CD4-positive, alpha-beta T cell (primary cell): ENCODE results near the gene HOXA7. TPM values are rescaled to one million over a fixed set of nuclear protein-coding genes. Genes with fewer than 3 reads are reported as not detected.

Experiments used
- ATAC-seq: fragments of 200-7000 bp; cut with Tn5 transposase; one replicate; pipeline ENCODE4 v1.10.0; 2022; ENCODE audit warnings: mild to moderate bottlenecking; ENCODE audit not compliant: poor library complexity
- CTCF ChIA-PET: fragments of 350-600 bp; sonication (Branson Sonifier 250); formaldehyde crosslinking; loops from one replicate; lab custom pipeline; 2021; ENCODE audit warnings: antibody characterized with exemption, inconsistent platforms; lab: Charles Lee
- POLR2A ChIA-PET: fragments of 350-600 bp; sonication (Branson Sonifier 250); formaldehyde crosslinking; loops from one replicate; lab custom pipeline; 2021; ENCODE audit warnings: antibody characterized with exemption, inconsistent platforms; lab: Charles Lee
- DNase-seq, 14 experiments: peaks; one replicate each; pipeline ENCODE4 v3.0.0-alpha.2; 2013 to 2020; ENCODE audit warnings: mixed read lengths in 2 of 14
- H3K27ac ChIP-seq, 2 donors: one replicate each; pipeline versions ENCODE4 v1.5.1 to v1.7.0; 2013; ENCODE audit warnings: low read length in 2 of 2, low read depth in 1 of 2, mild to moderate bottlenecking in 1 of 2
- H3K27me3 ChIP-seq, 2 experiments: 1 replicate in 1 of 2; 2 replicates in 1 of 2; pipeline versions ENCODE4 v1.6.1 to v1.7.0; 2013; ENCODE audit warnings: low read length in 2 of 2, control low read depth in 1 of 2, mild to moderate bottlenecking in 1 of 2, moderate library complexity in 1 of 2; ENCODE audit not compliant: insufficient read depth in 2 of 2, control insufficient read depth in 1 of 2
- H3K36me3 ChIP-seq: one replicate; pipeline ENCODE4 v1.6.1; 2013; ENCODE audit warnings: low read length, control low read depth; ENCODE audit not compliant: insufficient read depth
- H3K4me1 ChIP-seq: one replicate; pipeline ENCODE4 v1.6.1; 2013; ENCODE audit warnings: low read length, control low read depth; ENCODE audit not compliant: insufficient read depth
- H3K4me3 ChIP-seq: one replicate; pipeline ENCODE4 v1.5.1; 2013; ENCODE audit warnings: mild to moderate bottlenecking, low read length, moderate library complexity
- H3K9me3 ChIP-seq, 2 experiments: 1 replicate in 1 of 2; 2 replicates in 1 of 2; pipeline versions ENCODE4 v1.6.1 to v1.7.0; 2013; ENCODE audit warnings: low read length in 2 of 2, mild to moderate bottlenecking in 2 of 2, control low read depth in 1 of 2, moderate library complexity in 1 of 2; ENCODE audit not compliant: control insufficient read depth in 1 of 2, insufficient read depth in 1 of 2
- H3K27ac Mint-ChIP-seq: one replicate; pipeline ENCODE4 v1.8.0; 2020; ENCODE audit warnings: mixed read lengths
- H3K27me3 Mint-ChIP-seq: one replicate; pipeline ENCODE4 v1.8.0; 2021; ENCODE audit warnings: mixed read lengths
- H3K36me3 Mint-ChIP-seq: one replicate; pipeline ENCODE4 v1.8.0; 2021; ENCODE audit warnings: low read depth, mixed read lengths
- H3K4me1 Mint-ChIP-seq: one replicate; pipeline ENCODE4 v1.8.0; 2021; ENCODE audit warnings: low read depth, mixed read lengths
- H3K4me3 Mint-ChIP-seq: one replicate; pipeline ENCODE4 v1.8.0; 2020; ENCODE audit warnings: mild to moderate bottlenecking, mixed read lengths
- H3K9me3 Mint-ChIP-seq: one replicate; pipeline ENCODE4 v1.8.0; 2020; ENCODE audit warnings: mixed read lengths
- intact Hi-C, 2 experiments: fragments of 100-400 bp; cut with DNase I in 1 of 2; cut with micrococcal nuclease in 1 of 2; formaldehyde crosslinking; loops; one replicate each; pipeline versions ENCODE4 v1.15.1 to v1.9.0; 2023 to 2025; cut with DNase I, micrococcal nuclease
- total RNA-seq, 174 experiments: library from RNA in 2 of 174; stranded (reverse) in 2 of 174; gene quantifications; one replicate each; pipeline ENCODE4 v1.2.3 and lab custom pipeline; 2021 to 2026
- TF ChIP-seq, protein P1 (sequence below): fragments of 200-600 bp; IDR thresholded peaks from one replicate; pipeline ENCODE4 v1.8.0; 2022; ENCODE audit warnings: antibody characterized with exemption, mild to moderate bottlenecking

The HOXA7 gene
- total RNA-seq, 2 experiments from 2014 or later, result not detected

DNA sequence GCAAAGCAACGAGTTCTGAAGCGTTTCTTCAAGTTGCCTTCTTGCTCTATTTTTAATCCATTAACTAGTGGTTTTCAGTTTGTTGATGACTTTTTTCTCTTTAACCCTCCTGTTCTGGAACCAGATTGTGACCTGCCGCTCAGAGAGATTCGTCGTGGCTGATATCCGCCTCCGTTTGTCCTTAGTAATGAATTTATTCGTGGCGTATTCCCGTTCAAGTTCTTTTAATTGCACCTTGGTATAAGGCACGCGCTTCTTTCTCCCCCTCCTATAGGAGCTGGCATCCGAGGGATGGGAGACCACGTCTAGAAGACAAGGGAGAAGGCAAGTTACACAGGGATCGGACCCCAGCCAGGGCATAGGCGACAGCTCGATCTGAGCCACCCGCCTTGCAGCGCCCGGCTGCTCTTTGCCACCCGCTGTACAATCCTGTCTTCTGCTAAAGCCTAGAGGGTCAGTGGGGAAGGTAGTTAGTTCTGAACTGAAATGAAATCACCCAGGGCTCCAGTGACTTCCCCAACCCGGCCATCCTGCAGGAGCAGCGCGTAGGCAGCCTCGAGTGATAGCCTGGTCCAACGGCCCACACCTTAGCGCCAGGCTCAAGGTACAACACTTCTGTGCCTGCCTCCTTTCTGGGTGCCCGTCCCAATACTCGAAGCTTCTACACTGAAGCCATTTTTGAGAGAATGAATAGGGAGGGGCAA is 41.8 kb upstream of the HOXA7 start:
- H3K4me1 Mint-ChIP-seq, result peaks cover 39% of the 10 kb centered on the region

DNA sequence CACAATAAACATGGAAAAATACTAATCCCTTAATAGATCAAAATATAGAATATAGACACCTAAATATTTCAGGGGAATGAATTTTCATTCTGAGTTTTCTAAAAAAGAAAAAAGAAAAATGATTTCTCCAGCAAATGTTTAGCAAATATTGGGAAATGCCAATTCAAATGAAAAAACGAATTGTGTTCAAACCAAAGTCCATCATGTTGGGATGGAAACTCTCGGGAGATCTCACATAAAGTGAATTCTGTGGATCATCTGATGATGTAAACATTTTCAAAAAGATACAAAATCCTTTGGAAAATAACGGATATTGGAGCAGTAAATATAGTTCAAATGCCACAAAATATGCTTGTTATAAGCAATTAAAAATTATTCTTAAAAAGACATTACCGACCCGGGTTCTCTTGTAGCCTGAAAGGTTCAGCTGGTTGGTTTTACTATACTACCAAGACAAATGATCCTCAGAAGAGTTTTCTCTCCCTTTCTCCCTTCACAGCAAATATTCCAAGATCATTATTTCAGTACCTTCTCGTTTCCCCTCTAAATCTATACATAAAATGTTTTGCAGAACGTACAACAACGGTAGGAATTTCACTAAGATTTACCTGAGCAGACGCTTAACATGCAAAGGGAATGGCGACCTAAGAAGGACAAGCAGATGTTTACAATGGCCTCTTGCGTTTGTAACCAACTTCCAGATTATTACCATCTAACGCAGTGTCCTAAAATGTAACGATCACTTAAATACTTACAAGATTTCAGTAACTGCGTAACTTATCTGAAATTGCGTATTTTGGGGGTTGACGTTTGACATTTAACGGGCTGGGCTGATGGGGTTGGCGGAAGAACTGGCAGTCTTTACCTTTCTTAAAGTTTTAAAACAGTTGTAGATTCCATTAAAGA is 40.9 kb upstream of the HOXA7 start:
- ChIA-PET POLR2A (interaction anchor here (1.4 kb wide), 1 partner anchor 465 kb away, joined by 4 read pairs; the partner anchor contains the start of gene HIBADH), CTCF (no interaction called here)
- H3K4me1 Mint-ChIP-seq, result peaks cover 44% of the 10 kb centered on the region
- Histone ChIP-seq H3K27ac (no peak overlapping the region), H3K27me3 (peaks cover 80 to 88% of the 10 kb centered on the region in 2 experiments), H3K9me3 (peaks cover 0 to 21% of the 10 kb centered on the region in 2 experiments), H3K4me3 (no peak overlapping the region), H3K4me1 (peaks cover 53% of the 10 kb centered on the region), H3K36me3 (no peaks in the 10 kb centered on the region)
- peaks cover 88% of the 10 kb centered on the region for H3K27me3 Mint-ChIP-seq
- no peaks in the 10 kb centered on the region for H3K9me3 Mint-ChIP-seq
- no peaks in the 10 kb centered on the region for H3K36me3 Mint-ChIP-seq
- H3K4me3 Mint-ChIP-seq, result no peak overlapping the region
- ATAC-seq (no peak), DNase-seq (no peak)
- intact Hi-C loops, result loop anchor here (1.0 to 10.0 kb wide), 11 partner anchors 45 to 987 kb away; partner anchors contain the start of genes HIBADH (in 2 of the 2), HOXA3 (in 1 of the 2), JAZF1 (in 1 of the 2) and TAX1BP1 (in 1 of the 2)
- no peak overlapping the region for H3K27ac Mint-ChIP-seq
- TF ChIP-seq, protein P1, sequence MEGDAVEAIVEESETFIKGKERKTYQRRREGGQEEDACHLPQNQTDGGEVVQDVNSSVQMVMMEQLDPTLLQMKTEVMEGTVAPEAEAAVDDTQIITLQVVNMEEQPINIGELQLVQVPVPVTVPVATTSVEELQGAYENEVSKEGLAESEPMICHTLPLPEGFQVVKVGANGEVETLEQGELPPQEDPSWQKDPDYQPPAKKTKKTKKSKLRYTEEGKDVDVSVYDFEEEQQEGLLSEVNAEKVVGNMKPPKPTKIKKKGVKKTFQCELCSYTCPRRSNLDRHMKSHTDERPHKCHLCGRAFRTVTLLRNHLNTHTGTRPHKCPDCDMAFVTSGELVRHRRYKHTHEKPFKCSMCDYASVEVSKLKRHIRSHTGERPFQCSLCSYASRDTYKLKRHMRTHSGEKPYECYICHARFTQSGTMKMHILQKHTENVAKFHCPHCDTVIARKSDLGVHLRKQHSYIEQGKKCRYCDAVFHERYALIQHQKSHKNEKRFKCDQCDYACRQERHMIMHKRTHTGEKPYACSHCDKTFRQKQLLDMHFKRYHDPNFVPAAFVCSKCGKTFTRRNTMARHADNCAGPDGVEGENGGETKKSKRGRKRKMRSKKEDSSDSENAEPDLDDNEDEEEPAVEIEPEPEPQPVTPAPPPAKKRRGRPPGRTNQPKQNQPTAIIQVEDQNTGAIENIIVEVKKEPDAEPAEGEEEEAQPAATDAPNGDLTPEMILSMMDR, result no peak

More for the DNA sequence above, 41.8 kb upstream of the HOXA7 start:
- Histone ChIP-seq H3K27me3 (peaks cover 82 to 89% of the 10 kb centered on the region in 2 experiments), H3K27ac (no peak overlapping the region), H3K36me3 (no peaks in the 10 kb centered on the region), H3K9me3 (peaks cover 0 to 22% of the 10 kb centered on the region in 2 experiments), H3K4me1 (peaks cover 47% of the 10 kb centered on the region), H3K4me3 (no peak overlapping the region)
- peak overlapping the region; percentile 26 for H3K4me3 Mint-ChIP-seq
- POLR2A ChIA-PET, result interaction anchor here (0.7 to 1.5 kb wide), 3 partner anchors 15 to 1336 kb away, joined by 3 to 4 read pairs (median 3); partner anchors contain the start of gene HIBADH
- CTCF ChIA-PET, result no interaction called here
- no peaks in the 10 kb centered on the region for H3K36me3 Mint-ChIP-seq
- TF ChIP-seq, protein P1, result no peak
- intact Hi-C loops, result loop anchor here (5.0 to 10.0 kb wide), 9 partner anchors 46 to 987 kb away; partner anchors contain the start of genes HIBADH (in 2 of the 2), HOXA3 (in 1 of the 2), JAZF1 (in 1 of the 2) and TAX1BP1 (in 1 of the 2)
- peaks cover 89% of the 10 kb centered on the region for H3K27me3 Mint-ChIP-seq
- no peaks in the 10 kb centered on the region for H3K9me3 Mint-ChIP-seq
- no peak overlapping the region for H3K27ac Mint-ChIP-seq
- ATAC-seq, result no peak
- DNase-seq, result no peak

DNA sequence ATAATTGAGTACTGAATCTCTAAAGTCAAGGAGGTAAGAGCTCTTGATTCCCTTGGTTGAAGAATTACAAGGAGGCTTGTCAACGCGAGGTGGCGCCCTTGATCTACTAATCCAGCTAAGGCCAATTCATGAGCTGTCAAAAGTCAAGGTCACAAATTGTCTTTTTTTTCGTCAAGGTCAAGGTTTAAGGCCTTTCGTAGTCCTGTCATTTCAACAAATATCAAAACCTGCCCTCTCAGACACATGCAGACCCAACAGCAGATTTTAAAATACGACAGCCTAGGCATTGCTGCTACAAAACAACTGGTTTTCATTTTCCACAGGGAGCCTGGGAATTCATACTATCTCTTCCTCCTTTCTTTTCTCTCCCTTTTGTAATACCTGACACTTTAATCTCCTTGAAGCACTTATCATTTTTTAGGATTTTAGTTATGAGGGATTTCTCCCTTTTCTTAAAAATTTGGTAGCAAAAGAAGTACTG is 39.9 kb upstream of the HOXA7 start:
- peak; percentile 75 to 89 (median 83) for DNase-seq
- H3K4me3 Mint-ChIP-seq, result peak overlapping the region; percentile 57
- TF ChIP-seq, protein P1, result peak; percentile 84
- ATAC-seq, result peak; percentile 51
- H3K4me1 ChIP-seq, result peaks cover 53% of the 10 kb centered on the region
- POLR2A ChIA-PET, result interaction anchor here (0.7 to 1.3 kb wide), 3 partner anchors 9 to 824 kb away, joined by 3 to 8 read pairs (median 3); no protein-coding TSS in a partner anchor
- no peak overlapping the region for H3K4me3 ChIP-seq
- H3K9me3 Mint-ChIP-seq, result no peaks in the 10 kb centered on the region
- H3K27me3 Mint-ChIP-seq, result peaks cover 88% of the 10 kb centered on the region
- CTCF ChIA-PET, result interaction anchor here (0.6 to 2.4 kb wide), 21 partner anchors 10 to 1304 kb away, joined by 3 to 17 read pairs (median 4); partner anchors contain the start of gene HOXA11
- intact Hi-C loops, result loop anchor here (1.0 to 10.0 kb wide), 15 partner anchors 44 to 988 kb away; partner anchors contain the start of genes HIBADH (in 2 of the 2), HOXA3 (in 1 of the 2), JAZF1 (in 1 of the 2) and TAX1BP1 (in 1 of the 2)
- peaks cover 80 to 88% of the 10 kb centered on the region in 2 experiments for H3K27me3 ChIP-seq
- peaks cover 43% of the 10 kb centered on the region for H3K4me1 Mint-ChIP-seq
- H3K27ac ChIP-seq, result no peak overlapping the region
- H3K36me3 Mint-ChIP-seq, result no peaks in the 10 kb centered on the region
- H3K9me3 ChIP-seq, result peaks cover 0 to 26% of the 10 kb centered on the region in 2 experiments
- H3K27ac Mint-ChIP-seq, result no peak overlapping the region
- H3K36me3 ChIP-seq, result no peaks in the 10 kb centered on the region
